Measurements from ENCODE around the gene ADGRG1.

DNA sequence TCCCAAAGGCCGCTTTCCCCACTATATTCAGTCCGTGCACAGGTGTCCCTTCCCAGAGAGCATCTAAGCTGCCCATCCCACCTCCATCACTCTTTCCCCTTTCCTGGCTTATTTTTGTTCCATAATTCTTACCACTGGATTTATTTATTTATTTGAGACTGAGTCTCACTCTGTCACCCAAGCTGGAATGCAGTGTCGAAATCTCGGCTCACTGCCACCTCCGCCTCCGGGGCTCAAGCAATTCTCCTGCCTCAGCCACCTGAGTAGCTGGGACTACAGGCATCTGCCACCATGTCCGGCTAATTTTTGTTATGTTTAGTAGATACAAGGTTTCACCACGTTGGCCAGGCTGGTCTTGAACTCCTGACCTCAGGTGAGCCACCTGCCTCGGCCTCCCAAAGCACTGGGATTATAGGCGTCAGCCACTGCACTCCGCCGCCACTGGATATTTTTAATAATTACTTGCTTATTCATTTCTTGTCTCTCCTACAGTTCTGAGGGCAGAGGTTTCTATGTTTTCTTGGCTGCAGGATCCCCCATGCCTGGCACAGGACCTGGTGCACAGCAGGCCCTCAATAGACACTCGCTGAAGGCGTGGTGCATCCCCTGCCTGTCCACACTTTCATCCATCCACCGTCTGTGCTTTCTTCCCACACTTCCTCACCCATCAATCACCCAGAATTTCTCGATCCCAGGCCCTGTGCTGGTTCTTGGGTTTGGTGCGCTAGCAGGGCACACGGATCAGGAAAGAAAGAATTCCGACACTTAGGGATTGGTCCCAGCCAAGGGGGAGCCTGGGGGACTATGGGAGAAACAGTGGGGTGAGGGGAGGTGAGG is 9.9 kb upstream of the ADGRG1 start:
- TF ChIP-seq POLR2A (IDR thresholded peaks at IDR 0.05): no peak
- TF ChIP-seq, protein P1, sequence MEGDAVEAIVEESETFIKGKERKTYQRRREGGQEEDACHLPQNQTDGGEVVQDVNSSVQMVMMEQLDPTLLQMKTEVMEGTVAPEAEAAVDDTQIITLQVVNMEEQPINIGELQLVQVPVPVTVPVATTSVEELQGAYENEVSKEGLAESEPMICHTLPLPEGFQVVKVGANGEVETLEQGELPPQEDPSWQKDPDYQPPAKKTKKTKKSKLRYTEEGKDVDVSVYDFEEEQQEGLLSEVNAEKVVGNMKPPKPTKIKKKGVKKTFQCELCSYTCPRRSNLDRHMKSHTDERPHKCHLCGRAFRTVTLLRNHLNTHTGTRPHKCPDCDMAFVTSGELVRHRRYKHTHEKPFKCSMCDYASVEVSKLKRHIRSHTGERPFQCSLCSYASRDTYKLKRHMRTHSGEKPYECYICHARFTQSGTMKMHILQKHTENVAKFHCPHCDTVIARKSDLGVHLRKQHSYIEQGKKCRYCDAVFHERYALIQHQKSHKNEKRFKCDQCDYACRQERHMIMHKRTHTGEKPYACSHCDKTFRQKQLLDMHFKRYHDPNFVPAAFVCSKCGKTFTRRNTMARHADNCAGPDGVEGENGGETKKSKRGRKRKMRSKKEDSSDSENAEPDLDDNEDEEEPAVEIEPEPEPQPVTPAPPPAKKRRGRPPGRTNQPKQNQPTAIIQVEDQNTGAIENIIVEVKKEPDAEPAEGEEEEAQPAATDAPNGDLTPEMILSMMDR (IDR thresholded peaks at IDR 0.05): no peak
